H9 (cell line): ENCODE data around the gene CCDC126. TPM values are rescaled to one million over a fixed set of nuclear protein-coding genes. Genes with fewer than 3 reads are reported as not detected.

Experiments
- DNase-seq: peaks from one replicate; pipeline ENCODE4 v3.0.0-alpha.2; 2017
- H2AFZ ChIP-seq: one replicate; pipeline ENCODE4 v1.6.1; 2013; ENCODE audit warnings: mild to moderate bottlenecking, low read length, control low read depth, moderate library complexity
- H2AK5ac ChIP-seq: 2 replicates; pipeline ENCODE4 v1.6.1; 2013; ENCODE audit warnings: low read length, control low read depth, mixed read lengths; ENCODE audit not compliant: insufficient read length
- H2BK120ac ChIP-seq: one replicate; pipeline ENCODE4 v1.6.1; 2013; ENCODE audit warnings: low read depth, mild to moderate bottlenecking, low read length, control low read depth, inconsistent platforms; ENCODE audit not compliant: poor library complexity, severe bottlenecking
- H2BK12ac ChIP-seq: 2 replicates; pipeline ENCODE4 v1.6.1; 2013; ENCODE audit warnings: low read length, control low read depth, mixed read lengths, low read depth; ENCODE audit not compliant: insufficient read length
- H2BK15ac ChIP-seq: 2 replicates; pipeline ENCODE4 v1.6.1; 2013; ENCODE audit warnings: low read depth, low read length, control low read depth
- H2BK20ac ChIP-seq: one replicate; pipeline ENCODE4 v1.6.1; 2013; ENCODE audit warnings: low read depth, mild to moderate bottlenecking, low read length, control low read depth, inconsistent platforms; ENCODE audit not compliant: poor library complexity, severe bottlenecking
- H2BK5ac ChIP-seq: 2 replicates; pipeline ENCODE4 v1.6.1; 2013; ENCODE audit warnings: low read length, control low read depth, mixed read lengths; ENCODE audit not compliant: insufficient read length
- H3K14ac ChIP-seq: 2 replicates; pipeline ENCODE4 v1.6.1; 2013; ENCODE audit warnings: low read length, control low read depth; ENCODE audit not compliant: insufficient read depth
- H3K18ac ChIP-seq: 2 replicates; pipeline ENCODE4 v1.6.1; 2013; ENCODE audit warnings: low read depth, mild to moderate bottlenecking, mixed read lengths, low read length, control low read depth; ENCODE audit not compliant: insufficient read length
- H3K23ac ChIP-seq: 2 replicates; pipeline ENCODE4 v1.6.1; 2013; ENCODE audit warnings: low read length, control low read depth, mixed read lengths, low read depth; ENCODE audit not compliant: insufficient read length
- H3K23me2 ChIP-seq: 2 replicates; pipeline ENCODE4 v1.6.1; 2013; ENCODE audit warnings: low read depth, mild to moderate bottlenecking, mixed read lengths, low read length, control low read depth; ENCODE audit not compliant: insufficient read length, poor library complexity, severe bottlenecking
- H3K27ac ChIP-seq: 2 replicates; pipeline ENCODE4 v1.5.1; 2013; ENCODE audit warnings: low read length, control low read depth, mixed read lengths, low read depth; ENCODE audit not compliant: insufficient read length
- H3K27me3 ChIP-seq: 2 replicates; pipeline ENCODE4 v1.6.1; 2013; ENCODE audit warnings: low read length, control low read depth, inconsistent platforms; ENCODE audit not compliant: insufficient read depth
- H3K4ac ChIP-seq: 2 replicates; pipeline ENCODE4 v1.6.1; 2013; ENCODE audit warnings: low read depth, mild to moderate bottlenecking, control low read depth, inconsistent platforms, low read length, moderate library complexity
- H3K4me1 ChIP-seq: 2 replicates; pipeline ENCODE4 v1.6.1; 2013; ENCODE audit warnings: low read length, control low read depth, inconsistent platforms; ENCODE audit not compliant: insufficient read depth
- H3K4me2 ChIP-seq: 2 replicates; pipeline ENCODE4 v1.6.1; 2013; ENCODE audit warnings: low read length, control low read depth, mixed read lengths; ENCODE audit not compliant: insufficient read length, insufficient read depth
- H3K56ac ChIP-seq: 2 replicates; pipeline ENCODE4 v1.6.1; 2013; ENCODE audit warnings: low read depth, mild to moderate bottlenecking, mixed read lengths, low read length, control low read depth; ENCODE audit not compliant: insufficient read length
- H3K79me1 ChIP-seq: 2 replicates; pipeline ENCODE4 v1.6.1; 2013; ENCODE audit warnings: low read depth, mild to moderate bottlenecking, moderate library complexity, low read length, control low read depth, inconsistent platforms; ENCODE audit not compliant: insufficient read depth, poor library complexity, severe bottlenecking
- H3K79me2 ChIP-seq: 2 replicates; pipeline ENCODE4 v1.6.1; 2013; ENCODE audit warnings: low read length, control low read depth, inconsistent platforms; ENCODE audit not compliant: insufficient read depth
- H3K9ac ChIP-seq: 2 replicates; pipeline ENCODE4 v1.6.1; 2013; ENCODE audit warnings: low read length, control low read depth, mixed read lengths; ENCODE audit not compliant: insufficient read length; ENCODE audit errors: extremely low read depth
- H3K9me3 ChIP-seq: one replicate; pipeline ENCODE4 v1.6.1; 2013; ENCODE audit warnings: low read depth, low read length, inconsistent platforms; ENCODE audit not compliant: control insufficient read depth
- H3T11ph ChIP-seq: one replicate; pipeline ENCODE4 v1.6.1; 2013; ENCODE audit warnings: mild to moderate bottlenecking, low read length, control low read depth, inconsistent platforms
- H4K20me1 ChIP-seq: one replicate; pipeline ENCODE4 v1.6.1; 2013; ENCODE audit not compliant: control insufficient read depth, insufficient read length, insufficient read depth
- H4K5ac ChIP-seq: 2 replicates; pipeline ENCODE4 v1.6.1; 2013; ENCODE audit warnings: low read depth, mild to moderate bottlenecking, mixed read lengths, low read length, control low read depth; ENCODE audit not compliant: insufficient read length
- H4K8ac ChIP-seq: replicated peaks from 2 replicates; pipeline ENCODE4 v1.6.1; 2013; ENCODE audit warnings: low read length, control low read depth, mixed read lengths, low read depth; ENCODE audit not compliant: insufficient read length
- H4K91ac ChIP-seq: 2 replicates; pipeline ENCODE4 v1.6.1; 2013; ENCODE audit warnings: low read depth, mild to moderate bottlenecking, moderate library complexity, mixed read lengths, low read length, control low read depth; ENCODE audit not compliant: insufficient read length
- H3K27ac Mint-ChIP-seq, 3 experiments: 2 replicates in 2 of 3; 3 replicates in 1 of 3; pipeline ENCODE4 v1.8.0; 2020 to 2021; ENCODE audit warnings: mixed read lengths in 3 of 3, mild to moderate bottlenecking in 1 of 3, moderate library complexity in 1 of 3
- H3K27me3 Mint-ChIP-seq: 2 replicates; pipeline ENCODE4 v1.8.0; 2021; ENCODE audit warnings: low read depth, mild to moderate bottlenecking, moderate library complexity, mixed read lengths
- H3K36me3 Mint-ChIP-seq, 3 experiments: 2 replicates in 2 of 3; 3 replicates in 1 of 3; pipeline ENCODE4 v1.8.0; 2020 to 2021; ENCODE audit warnings: low read depth in 3 of 3, mixed read lengths in 3 of 3; ENCODE audit not compliant: insufficient read depth in 1 of 3
- H3K4me1 Mint-ChIP-seq, 2 experiments: 2 replicates each; pipeline ENCODE4 v1.8.0; 2020; ENCODE audit warnings: mixed read lengths in 2 of 2
- H3K4me3 Mint-ChIP-seq, 2 experiments: 2 replicates in 1 of 2; 3 replicates in 1 of 2; pipeline ENCODE4 v1.8.0; 2020 to 2021; ENCODE audit warnings: mild to moderate bottlenecking in 2 of 2, mixed read lengths in 2 of 2, moderate library complexity in 1 of 2
- H3K9me3 Mint-ChIP-seq, 2 experiments: 2 replicates in 1 of 2; 3 replicates in 1 of 2; pipeline ENCODE4 v1.8.0; 2020; ENCODE audit warnings: mild to moderate bottlenecking in 2 of 2, mixed read lengths in 2 of 2, moderate library complexity in 1 of 2
- CTCF ChIP-seq: fragments of 200-600 bp; sonication (generic); conservative IDR thresholded peaks from 3 replicates; pipeline ENCODE4 v1.8.0; 2021; ENCODE audit warnings: antibody characterized with exemption, mild to moderate bottlenecking
- WGBS: extraction: QIAGEN DNeasy Blood & Tissue Kit; methylation state at CpG from one replicate; pipeline ENCODE4 v1.1.7; 2013; ENCODE audit warnings: missing lambda C conversion rate, low lambda C conversion rate, mixed read lengths; ENCODE audit not compliant: insufficient read length; ENCODE audit errors: extremely low coverage; 5-methylcytosine and 5-hydroxymethylcytosine counted together
- total RNA-seq: library from RNA; stranded (reverse); gene quantifications from 2 replicates; pipeline ENCODE4 v1.2.1, GENCODE V29; 2021

The CCDC126 gene
- total RNA-seq, 1 experiment from 2014 or later: 4.0 TPM

GRCh38 chr7:23593706-23594105 is 3.5 kb upstream of the CCDC126 start:
- Histone ChIP-seq H3K9me3 (no peaks in the 10 kb centered on the region), H2AK5ac (no peak overlapping the region), H3K79me2 (no peaks in the 10 kb centered on the region), H3K4me2 (no peak overlapping the region), H4K20me1 (no peaks in the 10 kb centered on the region), H3K4me1 (no peaks in the 10 kb centered on the region), H3K79me1 (no peaks in the 10 kb centered on the region), H3K18ac (no peak overlapping the region), H3K9ac (no peak overlapping the region), H3K23me2 (peaks cover 4% of the 10 kb centered on the region), H3K4ac (no peak overlapping the region), H4K91ac (no peak overlapping the region), H4K8ac (no peak overlapping the region), H3K23ac (no peak overlapping the region), H2BK15ac (no peak overlapping the region), H4K5ac (no peak overlapping the region), H3K14ac (no peak overlapping the region), H2BK120ac (no peak overlapping the region), H3K27me3 (no peaks in the 10 kb centered on the region; the same call in 1 of the 2 replicates), H3K27ac (no peak overlapping the region), H3K56ac (no peak overlapping the region), H2AFZ (no peak overlapping the region), H2BK5ac (no peak overlapping the region), H3T11ph (no peak overlapping the region), H2BK20ac (no peak overlapping the region), H2BK12ac (no peak overlapping the region)
- peaks cover 0 to 4% (median 2%) of the 10 kb centered on the region in 3 experiments; a peak in 3 of 7 replicates for H3K36me3 Mint-ChIP-seq
- peaks cover 2 to 5% of the 10 kb centered on the region in 2 experiments; a peak in 3 of 5 replicates for H3K9me3 Mint-ChIP-seq
- H3K27me3 Mint-ChIP-seq: peaks cover 29% of the 10 kb centered on the region
- DNase-seq: no peak
- H3K4me3 Mint-ChIP-seq: no peak overlapping the region
- H3K4me1 Mint-ChIP-seq: peaks cover 9% of the 10 kb centered on the region in 2 experiments
- no CpG with 5 or more reads among the region's 1 CpG for WGBS
- no peak overlapping the region for H3K27ac Mint-ChIP-seq
- TF ChIP-seq CTCF: no peak
